GM12878 (cell line): ENCODE data around the gene ARFRP1. TPM values are rescaled to one million over a fixed set of nuclear protein-coding genes. Genes with fewer than 3 reads are reported as not detected.

Experiments
- ATAC-seq: fragments of 200-7000 bp; cut with Tn5 transposase; 3 replicates; pipeline ENCODE4 v1.9.1; 2020; ENCODE audit warnings: mild to moderate bottlenecking, moderate library complexity
- BruUV-seq: library from RNA; stranded (reverse); fragments of 400-500 nt; replicated peaks from 2 replicates; lab custom pipeline; 2021; lab: Mats Ljungman, UMichigan
- CTCF ChIA-PET: fragments of 300-600 bp; sonication (Branson Sonifier 250); formaldehyde crosslinking; extraction: SDS; loops from one replicate; lab custom pipeline; 2021; ENCODE audit warnings: inconsistent platforms; lab: Yijun Ruan, JAX
- POLR2A ChIA-PET: fragments of 350-600 bp; formaldehyde crosslinking; extraction: SDS; loops from one replicate; lab custom pipeline; 2021; ENCODE audit warnings: inconsistent platforms; lab: Charles Lee
- RAD21 ChIA-PET: fragments of 300-600 bp; sonication (Branson Sonifier 250); formaldehyde crosslinking; loops from one replicate; lab custom pipeline; 2023; ENCODE audit warnings: antibody characterized with exemption; ENCODE audit not compliant: unreplicated experiment; lab: Charles Lee
- SMC1A ChIA-PET: fragments of 300-600 bp; sonication (Branson Sonifier 250); formaldehyde crosslinking; loops from one replicate; lab custom pipeline; 2023; ENCODE audit not compliant: unreplicated experiment, uncharacterized antibody; lab: Charles Lee
- DNase-seq: peaks from one replicate; pipeline ENCODE4 v3.0.0-alpha.2; 2011; ENCODE audit warnings: low read depth, low spot score
- FAIRE-seq: peaks from 3 replicates; lab custom pipeline; 2011; peaks lifted over from hg19 to GRCh38; lab: Jason Lieb, UNC
- H2AFZ ChIP-seq: 2 replicates; pipeline ENCODE4 v1.6.0; 2011; ENCODE audit warnings: low read depth, low read length, control low read depth; ENCODE audit not compliant: control insufficient read depth
- H3K27ac ChIP-seq: 2 replicates; pipeline ENCODE4 v1.5.1; 2011; ENCODE audit warnings: control low read depth; ENCODE audit not compliant: control insufficient read depth, insufficient read depth
- H3K27me3 ChIP-seq, 2 experiments: replicated peaks in 1 of 2; 2 replicates each; pipeline versions ENCODE4 v1.6.0 to v1.6.1; 2011; ENCODE audit warnings: low read length in 1 of 2; ENCODE audit not compliant: control insufficient read depth in 2 of 2, insufficient read depth in 2 of 2
- H3K36me3 ChIP-seq, 2 experiments: 2 replicates each; pipeline ENCODE4 v1.5.1; 2011; ENCODE audit warnings: low read length in 1 of 2; ENCODE audit not compliant: control insufficient read depth in 2 of 2, insufficient read depth in 2 of 2
- H3K4me1 ChIP-seq: 2 replicates; pipeline ENCODE4 v1.6.1; 2011; ENCODE audit warnings: mild to moderate bottlenecking, low read length, moderate library complexity, mixed read lengths; ENCODE audit not compliant: control insufficient read depth, insufficient read depth
- H3K4me2 ChIP-seq: 2 replicates; pipeline ENCODE4 v1.6.0; 2011; ENCODE audit warnings: control low read depth; ENCODE audit not compliant: control insufficient read depth, insufficient read depth
- H3K4me3 ChIP-seq: fragments of 200-600 bp; sonication (generic); 2 replicates; pipeline ENCODE4 v1.5.1; 2016
- H3K79me2 ChIP-seq: 2 replicates; pipeline ENCODE4 v1.6.0; 2011; ENCODE audit warnings: low read length; ENCODE audit not compliant: control insufficient read depth, insufficient read depth
- H3K9ac ChIP-seq: 2 replicates; pipeline ENCODE4 v1.8.0; 2011; ENCODE audit warnings: low read length, control low read depth, mixed read lengths; ENCODE audit not compliant: control insufficient read depth, insufficient read depth
- H3K9me3 ChIP-seq: replicated peaks from 3 replicates; pipeline ENCODE4 v1.5.1; 2011; ENCODE audit warnings: mild to moderate bottlenecking, low read length; ENCODE audit not compliant: control insufficient read depth, insufficient read depth
- H4K20me1 ChIP-seq: 2 replicates; pipeline ENCODE4 v1.6.0; 2011; ENCODE audit not compliant: control insufficient read depth, insufficient read depth
- CUX1 ChIP-seq: IDR thresholded peaks from 2 replicates; pipeline ENCODE4 v1.6.1; 2012; ENCODE audit warnings: improper control_type of control experiment, low read depth, low read length; ENCODE audit not compliant: insufficient replicate concordance
- ELK1 ChIP-seq: IDR thresholded peaks from 2 replicates; pipeline ENCODE4 v1.6.1; 2012; ENCODE audit warnings: low read depth, low read length, improper control_type of control experiment
- IRF4 ChIP-seq: IDR thresholded peaks from 2 replicates; pipeline ENCODE4 v1.6.1; 2011; ENCODE audit warnings: low read depth, low read length
- MYC ChIP-seq: IDR thresholded peaks from 2 replicates; pipeline ENCODE4 v1.6.1; 2011; ENCODE audit warnings: mild to moderate bottlenecking, low read length, moderate library complexity, inconsistent platforms; ENCODE audit not compliant: insufficient read depth, insufficient replicate concordance, insufficient read length, severe bottlenecking
- SMAD5 ChIP-seq: IDR thresholded peaks from 2 replicates; pipeline ENCODE4 v1.6.1; 2016; ENCODE audit warnings: antibody characterized with exemption, low read depth
- TCF12 ChIP-seq: IDR thresholded peaks from 2 replicates; pipeline ENCODE4 v1.6.1; 2011; ENCODE audit warnings: low read depth, mild to moderate bottlenecking, low read length
- USF2 ChIP-seq: IDR thresholded peaks from 2 replicates; pipeline ENCODE4 v1.6.1; 2011; ENCODE audit warnings: low read depth, low read length, improper control_type of control experiment, borderline replicate concordance
- YBX1 ChIP-seq: fragments of 450-650 bp; IDR thresholded peaks from 2 replicates; pipeline ENCODE4 v1.6.1; 2016; ENCODE audit warnings: antibody characterized with exemption
- WGBS: methylation state at CpG from one replicate; pipeline ENCODE4 v1.1.6; 2016; ENCODE audit warnings: low lambda C conversion rate; ENCODE audit not compliant: insufficient replicate concordance, insufficient coverage; ENCODE audit errors: missing lambda C conversion rate; 5-methylcytosine and 5-hydroxymethylcytosine counted together
- in situ Hi-C: fragments of 300-500 bp; cut with MboI; formaldehyde crosslinking; loops from 9 replicates; pipeline ENCODE4 v1.14.3; 2018; ENCODE audit warnings: mixed read lengths
- intact Hi-C: fragments of 100-400 bp; cut with micrococcal nuclease; formaldehyde crosslinking; loops from one replicate; pipeline ENCODE4 v1.14.2; 2022; ENCODE audit not compliant: unreplicated experiment
- polyA plus RNA-seq, 11 experiments: library from polyadenylated mRNA; depleted of rRNA in 4 of 11; unstranded in 6 of 11; stranded (reverse) in 5 of 11; fragments of >200 nt; fragmentation: Nextera tagmentation in 4 of 11; fragmentation: Illumina TruSeq in 1 of 11; extraction: Ambion mirVana in 4 of 11; extraction: Trizol in 1 of 11; gene quantifications; 1 replicate in 1 of 11; 2 replicates in 10 of 11; pipeline versions ENCODE4 v1.2.1 to v1.2.3, GENCODE V29; 2011 to 2016; ENCODE audit warnings: inconsistent platforms in 2 of 11, missing spikeins in 2 of 11, low read depth in 1 of 11
- total RNA-seq, 4 experiments: library from RNA; depleted of rRNA in 3 of 4; stranded (reverse); fragments of >200 nt in 3 of 4; fragmentation: Illumina TruSeq in 1 of 4; extraction: Trizol in 1 of 4; gene quantifications; 2 replicates each; pipeline versions ENCODE4 v1.2.1 to v1.2.3, GENCODE V29; 2013 to 2021

Gene ARFRP1
- total and polyA plus RNA-seq, 10 of the 15 experiments (the other 5 are each of a cell fraction or from before 2014, with no cell fraction given) = 0.37 to 71.7 (median 34.6) TPM

- Histone ChIP-seq H3K9me3 (no peaks in the 10 kb centered on the region), H3K27ac (no peak overlapping the region), H3K9ac (no peak overlapping the region), H4K20me1 (no peaks in the 10 kb centered on the region), H3K4me3 (no peak overlapping the region), H3K4me1 (no peaks in the 10 kb centered on the region), H3K4me2 (no peak overlapping the region), H2AFZ (no peak overlapping the region), H3K27me3 (no peaks in the 10 kb centered on the region), H3K79me2 (no peaks in the 10 kb centered on the region), H3K36me3 (peaks cover 8 to 16% of the 10 kb centered on the region in 2 experiments; a peak in 3 of 4 replicates)
- no peak for DNase-seq
- RAD21 ChIA-PET = interaction anchor here (1.0 kb wide), 1 partner anchor 10 kb away, joined by 3 read pairs; the partner anchor contains the start of gene RTEL1
- intact Hi-C loops = no loop called here
- in situ Hi-C loops = no loop called here
- no peak for ATAC-seq
- CTCF ChIA-PET = interaction anchor here (0.5 kb wide), 1 partner anchor 1014 kb away, joined by 3 read pairs; no protein-coding TSS in a partner anchor
- SMC1A ChIA-PET = no interaction called here
- 93% methylated on average over 9 of the region's 11 CpGs for WGBS
- no TSS peak for BruUV-seq
- FAIRE-seq = no peak
- TF ChIP-seq USF2 (no peak), IRF4 (no peak)
- POLR2A ChIA-PET = no interaction called here
Observed at GRCh38 chr20:63668351-63668750, 39.4 kb downstream of the ARFRP1 start.

GRCh38 chr20:63667858-63668257, 39.9 kb downstream of the ARFRP1 start:
- no peaks in the 10 kb centered on the region for H4K20me1 ChIP-seq
- in situ Hi-C loops (no loop called here), intact Hi-C loops (no loop called here)
- RAD21 ChIA-PET = no interaction called here
- H3K4me1 ChIP-seq = no peaks in the 10 kb centered on the region
- no TSS peak for BruUV-seq
- POLR2A ChIA-PET = no interaction called here
- ATAC-seq (no peak), DNase-seq (no peak), FAIRE-seq (no peak)
- H3K27ac ChIP-seq = no peak overlapping the region
- H3K9me3 ChIP-seq = no peaks in the 10 kb centered on the region
- no peak overlapping the region for H2AFZ ChIP-seq
- H3K4me3 ChIP-seq = no peak overlapping the region
- no peaks in the 10 kb centered on the region for H3K79me2 ChIP-seq
- SMC1A ChIA-PET = no interaction called here
- H3K36me3 ChIP-seq = peaks cover 8 to 16% of the 10 kb centered on the region in 2 experiments; a peak in 3 of 4 replicates
- CTCF ChIA-PET = no interaction called here
- H3K27me3 ChIP-seq = no peaks in the 10 kb centered on the region
- H3K4me2 ChIP-seq = no peak overlapping the region
- H3K9ac ChIP-seq = no peak overlapping the region
- WGBS = 84% methylated on average over 10 of the region's 16 CpGs
- no peak for TF ChIP-seq MYC
- no peak for TF ChIP-seq YBX1
- no peak for TF ChIP-seq TCF12
- TF ChIP-seq SMAD5 = no peak
- TF ChIP-seq ELK1 = no peak
- no peak for TF ChIP-seq CUX1
